ENCODE measurements around the gene GRWD1.
A peak's percentile ranks its signal among the peaks of the same experiment; 100 is the strongest.

The GRWD1 gene

DNA sequence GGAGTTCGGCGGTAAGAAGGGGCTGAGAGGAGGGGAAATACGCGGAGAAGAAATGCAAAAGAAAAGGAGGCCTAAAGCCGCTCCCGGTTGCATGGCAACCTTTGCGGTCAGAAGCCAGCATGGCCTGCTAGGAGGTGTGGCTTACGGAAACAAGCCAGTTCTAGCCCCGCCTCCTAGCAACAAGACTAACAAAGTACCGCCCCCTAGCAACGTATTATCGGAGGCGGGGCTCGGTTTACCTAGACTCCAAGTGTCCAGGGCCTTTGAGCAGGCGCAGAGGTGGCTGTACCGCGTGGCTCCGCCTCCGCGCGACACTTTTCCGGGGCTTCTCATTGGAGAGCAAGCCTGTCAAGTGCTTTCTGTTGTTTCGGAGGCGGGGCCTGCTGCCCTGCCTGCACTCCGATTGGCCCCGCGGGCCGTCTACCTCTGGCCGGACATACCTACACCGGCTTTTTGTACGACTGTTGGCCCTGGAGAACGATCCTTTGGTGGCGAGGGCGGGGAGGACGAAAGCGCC, 23.0 kb downstream of the GRWD1 start:
- H3K27ac ChIP-seq, result peak overlapping the region; percentile 94

GRCh38 chr19:48469289-48469881, 23.6 kb downstream of the GRWD1 start, which contains the start of gene CYTH2:
TSS of gene CYTH2 (plus strand) at chr19:48469369. CDS start at chr19:48469508, 139 bp downstream.
- Histone ChIP-seq H3K36me3 (peaks cover 43% of the 10 kb centered on the region), H3K4me3 (peak within 1 kb of the TSS; percentile 85), H3K9me3 (no peaks in the 10 kb centered on the region), H3K4me2 (peak within 1 kb of the TSS; percentile 95), H3K9ac (peak within 1 kb of the TSS; percentile 94), H4K20me1 (peaks cover 49% of the 10 kb centered on the region), H3K27me3 (no peaks in the 10 kb centered on the region), H3K27ac (peak within 1 kb of the TSS; percentile 94), H3K4me1 (peaks cover 18% of the 10 kb centered on the region)
- no peak for TF ChIP-seq Cebpa-rat (IDR thresholded peaks at IDR 0.05)

More for the DNA sequence above, 23.0 kb downstream of the GRWD1 start:
- Histone ChIP-seq H3K4me1 (peaks cover 18% of the 10 kb centered on the region), H4K20me1 (peaks cover 43% of the 10 kb centered on the region), H3K36me3 (peaks cover 37% of the 10 kb centered on the region), H3K9ac (peak overlapping the region; percentile 94), H3K27me3 (no peaks in the 10 kb centered on the region), H3K4me2 (peak overlapping the region; percentile 79), H3K4me3 (peak overlapping the region; percentile 85), H3K9me3 (no peaks in the 10 kb centered on the region)
- TF ChIP-seq Cebpa-rat (IDR thresholded peaks at IDR 0.05), result no peak

- Histone ChIP-seq H3K9ac (peak overlapping the region; percentile 94), H3K4me3 (peak overlapping the region; percentile 85), H3K36me3 (peaks cover 50% of the 10 kb centered on the region), H3K4me1 (peaks cover 22% of the 10 kb centered on the region), H3K4me2 (peak overlapping the region; percentile 95), H3K27ac (peak overlapping the region; percentile 94), H3K27me3 (no peaks in the 10 kb centered on the region), H4K20me1 (peaks cover 56% of the 10 kb centered on the region), H3K9me3 (no peaks in the 10 kb centered on the region)
- no peak for TF ChIP-seq Cebpa-rat (IDR thresholded peaks at IDR 0.05)
Measured at GRCh38 chr19:48469934-48470680, 24.3 kb downstream of the GRWD1 start.

- Histone ChIP-seq H3K4me2 (peak overlapping the region; percentile 95; the same call in 1 of the 2 replicates), H3K4me3 (no peak overlapping the region), H3K27ac (no peak overlapping the region), H3K9me3 (no peaks in the 10 kb centered on the region), H3K4me1 (peaks cover 30% of the 10 kb centered on the region), H3K27me3 (no peaks in the 10 kb centered on the region), H3K36me3 (peaks cover 57% of the 10 kb centered on the region), H3K9ac (0 out of 2 replicates have a peak overlapping the region, but pooled peaks have one; percentile 94), H4K20me1 (peaks cover 60% of the 10 kb centered on the region)
- TF ChIP-seq Cebpa-rat (IDR thresholded peaks at IDR 0.05), result no peak
Measured at GRCh38 chr19:48470856-48471255, 25.1 kb downstream of the GRWD1 start.

GRCh38 chr19:48471836-48472235, 26.1 kb downstream of the GRWD1 start:
- H3K4me1 ChIP-seq, result peaks cover 34% of the 10 kb centered on the region
- no peak overlapping the region for H3K27ac ChIP-seq
- no peak overlapping the region for H3K4me2 ChIP-seq
- H3K9ac ChIP-seq, result 0 out of 2 replicates have a peak overlapping the region, but pooled peaks have one; percentile 6
- H3K36me3 ChIP-seq, result peaks cover 67% of the 10 kb centered on the region
- H3K27me3 ChIP-seq, result no peaks in the 10 kb centered on the region
- H4K20me1 ChIP-seq, result peaks cover 60% of the 10 kb centered on the region
- no peaks in the 10 kb centered on the region for H3K9me3 ChIP-seq
- no peak for TF ChIP-seq Cebpa-rat (IDR thresholded peaks at IDR 0.05)
- no peak overlapping the region for H3K4me3 ChIP-seq

DNA sequence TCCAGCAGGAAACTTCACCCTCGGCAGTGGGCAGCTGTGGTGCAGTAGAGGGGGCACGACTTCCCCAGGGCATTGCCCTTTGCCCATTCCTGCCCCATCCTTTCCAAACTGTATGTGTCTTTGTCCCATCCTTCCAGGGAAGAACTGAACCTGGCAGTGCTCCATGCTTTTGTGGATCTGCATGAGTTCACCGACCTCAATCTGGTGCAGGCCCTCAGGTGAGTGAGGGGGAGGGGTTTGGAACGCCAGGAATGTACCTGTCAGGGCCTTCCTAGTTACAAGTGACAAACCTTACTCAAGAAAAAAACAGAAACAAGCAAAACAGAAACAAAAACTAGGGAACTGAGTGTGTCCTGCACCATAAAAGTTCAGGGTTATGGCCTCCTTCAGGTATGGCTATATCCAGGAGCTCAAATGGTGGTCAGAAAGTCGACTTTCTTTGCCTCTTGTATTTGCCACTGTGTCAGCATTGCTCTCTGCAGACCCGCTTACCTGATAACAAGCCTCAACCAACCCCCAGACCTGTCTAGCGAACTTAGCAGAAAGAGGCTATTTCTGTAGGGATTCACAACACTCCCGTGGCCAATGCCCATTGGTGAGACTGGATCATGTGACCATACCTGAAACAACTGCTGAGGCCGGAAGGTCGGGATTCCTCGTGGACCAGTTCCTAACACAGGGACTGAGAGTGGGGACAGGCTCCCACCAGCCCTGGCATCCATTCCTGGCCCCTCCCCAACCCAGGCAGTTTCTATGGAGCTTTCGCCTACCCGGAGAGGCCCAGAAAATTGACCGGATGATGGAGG, 27.6 kb downstream of the GRWD1 start:
- Histone ChIP-seq H3K4me2 (no peak overlapping the region), H3K36me3 (peaks cover 82% of the 10 kb centered on the region), H3K9ac (no peak overlapping the region), H4K20me1 (peaks cover 60% of the 10 kb centered on the region), H3K27me3 (no peaks in the 10 kb centered on the region), H3K4me3 (no peak overlapping the region), H3K27ac (no peak overlapping the region), H3K9me3 (no peaks in the 10 kb centered on the region), H3K4me1 (peaks cover 29% of the 10 kb centered on the region)
- TF ChIP-seq Cebpa-rat (IDR thresholded peaks at IDR 0.05), result no peak

- no peaks in the 10 kb centered on the region for H3K27me3 ChIP-seq
- H4K20me1 ChIP-seq, result peaks cover 61% of the 10 kb centered on the region
- no peaks in the 10 kb centered on the region for H3K9me3 ChIP-seq
- H3K36me3 ChIP-seq, result peaks cover 90% of the 10 kb centered on the region
- no peak overlapping the region for H3K4me3 ChIP-seq
- H3K4me2 ChIP-seq, result no peak overlapping the region
- peaks cover 27% of the 10 kb centered on the region for H3K4me1 ChIP-seq
- no peak for TF ChIP-seq Cebpa-rat (IDR thresholded peaks at IDR 0.05)
- H3K9ac ChIP-seq, result no peak overlapping the region
- H3K27ac ChIP-seq, result no peak overlapping the region
Measured at GRCh38 chr19:48474084-48474592, 28.4 kb downstream of the GRWD1 start.

DNA sequence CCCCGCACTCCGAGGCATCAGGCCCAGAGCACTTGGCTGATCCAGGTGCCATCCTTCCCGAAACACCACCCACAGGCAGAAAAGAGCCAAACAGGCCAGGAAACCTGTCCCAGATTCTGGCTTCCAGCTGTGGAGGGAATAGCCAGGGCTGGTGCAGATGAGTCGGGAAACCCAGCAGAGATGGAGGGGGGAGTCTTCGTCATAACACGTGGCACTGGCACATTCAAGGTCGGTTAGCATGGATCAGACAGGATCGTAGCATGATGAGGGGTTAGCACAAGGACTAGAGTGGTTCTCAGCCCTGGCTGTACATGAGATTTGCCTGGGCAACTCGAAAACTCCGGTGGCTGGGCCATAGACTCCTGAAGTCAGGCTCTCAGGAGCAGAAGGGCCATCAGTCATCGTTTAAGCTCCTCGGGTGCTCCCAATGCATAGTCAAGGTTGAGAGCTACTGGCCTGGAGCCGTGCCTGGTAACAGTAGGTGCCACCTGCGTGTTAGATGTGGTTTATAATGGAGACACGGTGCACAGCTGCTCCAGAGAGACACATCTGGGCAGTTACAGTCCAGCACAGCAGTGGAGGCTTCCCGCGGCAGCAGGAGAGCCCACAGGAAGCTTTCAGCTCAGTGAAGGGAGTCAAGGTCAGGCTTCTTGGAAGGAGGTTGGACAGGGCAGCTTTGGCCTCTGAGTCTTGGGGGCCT, 29.7 kb downstream of the GRWD1 start:
- Histone ChIP-seq H4K20me1 (peaks cover 53% of the 10 kb centered on the region), H3K4me3 (no peak overlapping the region), H3K9ac (peak overlapping the region; percentile 57), H3K4me2 (peak overlapping the region; percentile 17; the same call in 1 of the 2 replicates), H3K36me3 (peaks cover 92% of the 10 kb centered on the region), H3K27ac (peak overlapping the region; percentile 41), H3K4me1 (peaks cover 27% of the 10 kb centered on the region), H3K27me3 (no peaks in the 10 kb centered on the region), H3K9me3 (no peaks in the 10 kb centered on the region)
- TF ChIP-seq Cebpa-rat (IDR thresholded peaks at IDR 0.05), result no peak

- Histone ChIP-seq H3K9me3 (no peaks in the 10 kb centered on the region), H4K20me1 (peaks cover 47% of the 10 kb centered on the region), H3K4me1 (peaks cover 29% of the 10 kb centered on the region), H3K27me3 (no peaks in the 10 kb centered on the region), H3K9ac (peak overlapping the region; percentile 57; the same call in 1 of the 2 replicates), H3K4me2 (no peak overlapping the region), H3K36me3 (peaks cover 85% of the 10 kb centered on the region), H3K4me3 (no peak overlapping the region), H3K27ac (peak overlapping the region; percentile 41)
- TF ChIP-seq Cebpa-rat (IDR thresholded peaks at IDR 0.05), result no peak
Measured at GRCh38 chr19:48476176-48476575, 30.4 kb downstream of the GRWD1 start.

Data from BLaER1 (cell line).